IPS-18c (cell line): ENCODE results near the gene SURF6.

ENCODE experiments used
- H3K4me3 ChIP-seq: 2 replicates; pipeline ENCODE4 v1.7.0; 2013; ENCODE audit warnings: low read depth, mild to moderate bottlenecking, low read length, moderate library complexity; ENCODE audit not compliant: insufficient read depth
- H3K9me3 ChIP-seq: one replicate; pipeline ENCODE4 v1.6.1; 2013; ENCODE audit warnings: mild to moderate bottlenecking, low read length, moderate library complexity; ENCODE audit not compliant: control insufficient read depth, insufficient read depth

Gene SURF6

GRCh38 chr9:133370685-133371084, 34.7 kb upstream of the SURF6 start:
- Histone ChIP-seq H3K9me3 (no peaks in the 10 kb centered on the region), H3K4me3 (no peak overlapping the region)

GRCh38 chr9:133369933-133370332, 33.9 kb upstream of the SURF6 start:
- Histone ChIP-seq H3K4me3 (no peak overlapping the region), H3K9me3 (no peaks in the 10 kb centered on the region)

- Histone ChIP-seq H3K9me3 (no peaks in the 10 kb centered on the region), H3K4me3 (no peak overlapping the region)
Measured at GRCh38 chr9:133369422-133369821, 33.4 kb upstream of the SURF6 start.

DNA sequence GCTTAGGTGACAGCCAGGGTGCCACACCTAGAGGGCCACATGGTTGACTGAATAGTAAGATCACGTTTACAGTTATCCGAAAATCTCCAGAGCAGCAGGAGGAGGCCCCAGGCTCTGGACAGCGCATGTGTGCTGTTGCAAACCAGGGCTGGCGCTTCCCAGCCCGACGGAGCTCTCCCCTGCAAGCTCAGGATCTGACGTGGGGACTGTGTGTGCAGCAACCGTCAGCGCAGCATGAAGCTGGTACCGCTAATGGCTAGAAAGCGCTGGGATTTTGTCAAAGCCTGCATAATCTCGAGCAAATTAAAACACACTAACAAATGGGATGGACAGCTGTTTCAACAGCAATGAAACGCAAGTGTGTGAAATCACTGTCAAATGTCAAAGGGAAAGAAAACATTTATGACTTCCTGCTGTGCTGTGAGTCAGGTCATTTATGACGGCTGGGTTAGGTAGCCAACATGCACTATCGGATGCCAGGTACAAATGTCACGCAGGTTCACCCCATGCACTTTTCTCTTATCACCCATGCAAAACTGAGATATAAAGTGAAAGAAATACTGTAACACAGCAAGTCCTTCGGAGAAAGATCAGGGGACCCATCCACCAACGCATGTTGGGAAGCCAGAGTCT, 32.4 kb upstream of the SURF6 start:
- Histone ChIP-seq H3K4me3 (no peak overlapping the region), H3K9me3 (no peaks in the 10 kb centered on the region)

GRCh38 chr9:133367778-133368177, 31.8 kb upstream of the SURF6 start:
- Histone ChIP-seq H3K9me3 (no peaks in the 10 kb centered on the region), H3K4me3 (no peak overlapping the region)

DNA sequence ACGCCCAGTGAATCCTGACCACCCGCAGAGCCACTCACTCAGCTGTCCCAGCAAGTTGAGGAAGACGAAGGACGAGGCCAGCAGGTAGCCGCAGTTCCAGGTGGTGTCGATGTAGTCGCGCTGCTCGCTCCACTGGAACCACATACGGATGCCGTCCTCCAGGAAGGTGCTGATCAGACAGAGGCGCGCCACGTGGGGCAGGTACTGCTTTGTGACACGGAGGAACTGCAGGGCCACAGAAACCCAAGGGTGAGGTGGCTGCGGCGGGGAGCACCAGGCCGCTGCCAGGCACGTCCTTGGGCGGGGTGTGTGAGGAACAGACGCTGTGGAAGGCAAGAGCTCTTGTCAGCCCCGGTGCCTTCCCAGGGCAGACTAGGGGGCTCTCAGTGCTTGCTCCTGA, 31.2 kb upstream of the SURF6 start:
- no peaks in the 10 kb centered on the region for H3K9me3 ChIP-seq
- no peak overlapping the region for H3K4me3 ChIP-seq

DNA sequence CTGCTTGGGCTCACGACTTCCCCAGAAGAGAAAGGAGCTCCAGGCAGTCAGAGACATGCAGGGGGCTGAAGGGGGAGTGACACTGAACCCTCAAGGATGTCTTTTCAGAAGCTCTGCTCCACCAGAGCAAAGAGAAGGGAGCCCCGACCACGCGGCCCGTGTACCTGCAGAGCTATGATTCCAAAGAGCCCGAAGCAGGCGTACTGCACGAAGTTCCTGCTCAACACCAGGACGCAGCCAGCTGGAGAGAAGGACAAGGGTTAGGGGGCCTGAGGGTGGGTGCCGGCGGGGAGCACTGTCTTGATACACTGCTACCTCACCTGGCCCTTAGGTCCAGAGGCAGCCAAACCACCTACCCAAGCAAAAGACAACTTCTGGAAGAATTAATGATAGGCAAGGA, 30.4 kb upstream of the SURF6 start:
- H3K9me3 ChIP-seq, result no peaks in the 10 kb centered on the region
- H3K4me3 ChIP-seq, result no peak overlapping the region

GRCh38 chr9:133362359-133363044, 26.5 kb upstream of the SURF6 start:
- H3K4me3 ChIP-seq, result no peak overlapping the region
- H3K9me3 ChIP-seq, result peaks cover 2% of the 10 kb centered on the region

DNA sequence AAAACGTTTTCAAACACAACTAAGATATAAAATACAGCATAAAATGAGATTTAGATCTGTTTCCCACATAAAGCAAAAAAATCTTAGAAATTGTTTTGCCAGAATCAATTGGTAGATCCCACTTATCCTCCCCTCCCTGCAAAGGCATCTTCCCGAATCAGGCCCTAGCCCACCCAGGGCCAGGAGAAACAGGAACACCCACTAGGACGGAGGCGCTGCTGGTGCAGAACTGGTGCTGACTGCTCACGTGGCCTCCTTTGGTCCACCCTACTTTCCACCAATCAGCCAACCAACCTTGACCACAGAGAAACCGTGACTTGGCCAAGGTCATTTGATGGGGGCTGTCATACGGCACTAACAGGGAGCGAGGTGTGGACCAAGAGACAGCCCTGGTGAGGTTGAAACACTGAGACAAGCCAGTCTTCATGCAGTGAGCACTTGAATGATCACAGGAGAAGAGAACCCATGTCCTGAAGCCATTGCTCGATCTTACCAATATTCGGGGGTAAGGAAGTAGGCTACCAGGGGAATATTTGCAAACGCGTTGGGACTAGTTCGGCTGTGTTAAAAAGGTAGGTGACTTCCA, 25.6 kb upstream of the SURF6 start:
- peaks cover 2% of the 10 kb centered on the region for H3K9me3 ChIP-seq
- no peak overlapping the region for H3K4me3 ChIP-seq

- H3K4me3 ChIP-seq, result no peak overlapping the region
- peaks cover 2% of the 10 kb centered on the region for H3K9me3 ChIP-seq
Measured at GRCh38 chr9:133360400-133361393, 24.7 kb upstream of the SURF6 start.

DNA sequence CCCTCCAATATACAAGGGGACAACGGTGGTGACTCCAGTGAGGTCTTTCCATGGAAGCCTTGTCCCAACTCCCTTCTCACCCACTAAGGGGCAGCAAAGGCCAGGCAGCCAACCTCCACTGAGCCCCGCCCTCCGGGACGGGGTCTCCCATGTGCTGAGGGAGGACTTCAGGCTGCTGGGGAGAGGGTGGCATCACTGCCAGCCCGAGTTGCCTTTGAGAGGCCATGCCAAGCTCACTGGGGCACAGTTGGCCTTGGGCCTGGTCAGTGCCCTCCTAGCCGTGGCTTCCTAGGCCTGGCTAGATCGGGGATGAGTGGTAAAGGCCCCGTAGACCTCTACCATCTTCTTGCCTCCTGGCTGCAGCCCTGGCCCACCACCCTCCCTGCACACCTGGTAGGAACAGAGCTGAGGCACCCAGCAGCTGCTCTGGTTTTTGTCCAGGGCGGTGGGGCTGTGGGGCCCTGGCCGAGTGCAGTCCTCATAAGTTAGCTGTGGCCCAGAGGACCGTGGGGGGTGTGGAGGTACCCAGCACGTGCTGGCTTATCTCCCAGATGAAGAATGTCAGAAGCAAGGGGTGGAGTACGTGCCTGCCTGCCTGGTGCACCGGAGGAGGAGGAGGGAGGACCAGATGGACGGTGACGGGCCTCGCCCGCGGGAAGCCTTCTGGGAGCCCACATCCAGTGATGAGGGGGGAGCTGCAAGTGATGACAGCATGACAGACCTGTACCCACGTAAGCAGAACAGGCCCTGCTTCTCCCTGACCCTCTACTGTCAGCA, 23.6 kb upstream of the SURF6 start:
- no peak overlapping the region for H3K4me3 ChIP-seq
- H3K9me3 ChIP-seq, result peaks cover 2% of the 10 kb centered on the region

- H3K4me3 ChIP-seq, result peak overlapping the region; percentile 80; the same call in 1 of the 2 replicates
- H3K9me3 ChIP-seq, result peaks cover 2% of the 10 kb centered on the region
Measured at GRCh38 chr9:133357656-133358055, 21.7 kb upstream of the SURF6 start.

GRCh38 chr9:133356391-133357091, 20.6 kb upstream of the SURF6 start, which contains the start of the genes SURF1 and SURF2:
SURF1 (minus strand) TSS chr9:133356487; CDS start chr9:133356453, 34 bp downstream.
SURF2 (plus strand) TSS chr9:133356550; CDS start chr9:133356593, 43 bp downstream.
- H3K4me3 ChIP-seq, result peak within 1 kb of the TSS; percentile 80
- peaks cover 2% of the 10 kb centered on the region for H3K9me3 ChIP-seq

GRCh38 chr9:133355881-133356357, 19.9 kb upstream of the SURF6 start:
- Histone ChIP-seq H3K4me3 (peak overlapping the region; percentile 80), H3K9me3 (peaks cover 2% of the 10 kb centered on the region)

- no peaks in the 10 kb centered on the region for H3K9me3 ChIP-seq
- H3K4me3 ChIP-seq, result no peak overlapping the region
Measured at GRCh38 chr9:133354766-133355165, 18.8 kb upstream of the SURF6 start.

DNA sequence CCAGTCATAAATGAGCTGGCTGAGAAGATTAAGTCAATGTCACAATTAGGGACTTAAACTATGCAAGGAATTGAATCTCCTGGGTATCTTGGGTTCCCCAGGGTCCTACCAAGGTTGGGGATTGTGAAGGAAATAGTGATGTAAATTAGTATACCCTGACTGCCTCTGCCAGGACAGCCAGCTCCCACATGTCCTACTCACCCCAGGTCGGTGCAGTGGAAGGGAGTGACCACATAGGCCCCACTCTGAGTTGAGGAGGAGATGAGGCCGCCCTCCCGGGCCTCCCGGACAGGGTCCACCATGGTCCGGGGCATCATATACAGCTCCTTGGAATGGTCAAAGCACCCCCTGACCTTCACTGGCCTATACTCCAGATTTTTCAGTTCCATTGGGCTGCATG, 17.6 kb upstream of the SURF6 start:
- Histone ChIP-seq H3K4me3 (no peak overlapping the region), H3K9me3 (peaks cover under 1% of the 10 kb centered on the region)
